ENCODE results near the gene ZNF423.

Gene ZNF423

DNA sequence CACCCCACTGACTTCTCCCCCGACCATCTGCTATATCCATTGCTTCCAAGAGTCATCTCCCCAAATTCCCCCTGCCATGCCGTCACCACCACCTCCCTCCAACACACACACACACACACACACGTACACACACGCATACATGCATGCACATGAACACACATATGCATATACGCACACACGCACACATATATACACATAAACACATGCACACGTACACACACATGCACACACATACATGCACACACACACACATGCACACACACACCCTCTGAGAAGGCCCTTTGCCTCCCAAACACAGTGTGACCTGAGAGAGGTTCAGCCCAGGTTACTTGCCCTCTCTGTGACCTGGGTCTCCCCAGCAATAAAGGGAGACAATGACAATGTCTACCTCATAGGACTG is 95.1 kb downstream of the ZNF423 start:
- DNase-seq: no peak
- H3K4me3 Mint-ChIP-seq: no peak overlapping the region
- H3K4me1 Mint-ChIP-seq: peaks cover 62% of the 10 kb centered on the region
- H3K9me3 Mint-ChIP-seq: no peaks in the 10 kb centered on the region
- H3K36me3 Mint-ChIP-seq (ENCODE audit: low read depth): peaks cover 9% of the 10 kb centered on the region
- TF ChIP-seq, protein P1, sequence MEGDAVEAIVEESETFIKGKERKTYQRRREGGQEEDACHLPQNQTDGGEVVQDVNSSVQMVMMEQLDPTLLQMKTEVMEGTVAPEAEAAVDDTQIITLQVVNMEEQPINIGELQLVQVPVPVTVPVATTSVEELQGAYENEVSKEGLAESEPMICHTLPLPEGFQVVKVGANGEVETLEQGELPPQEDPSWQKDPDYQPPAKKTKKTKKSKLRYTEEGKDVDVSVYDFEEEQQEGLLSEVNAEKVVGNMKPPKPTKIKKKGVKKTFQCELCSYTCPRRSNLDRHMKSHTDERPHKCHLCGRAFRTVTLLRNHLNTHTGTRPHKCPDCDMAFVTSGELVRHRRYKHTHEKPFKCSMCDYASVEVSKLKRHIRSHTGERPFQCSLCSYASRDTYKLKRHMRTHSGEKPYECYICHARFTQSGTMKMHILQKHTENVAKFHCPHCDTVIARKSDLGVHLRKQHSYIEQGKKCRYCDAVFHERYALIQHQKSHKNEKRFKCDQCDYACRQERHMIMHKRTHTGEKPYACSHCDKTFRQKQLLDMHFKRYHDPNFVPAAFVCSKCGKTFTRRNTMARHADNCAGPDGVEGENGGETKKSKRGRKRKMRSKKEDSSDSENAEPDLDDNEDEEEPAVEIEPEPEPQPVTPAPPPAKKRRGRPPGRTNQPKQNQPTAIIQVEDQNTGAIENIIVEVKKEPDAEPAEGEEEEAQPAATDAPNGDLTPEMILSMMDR (IDR thresholded peaks at IDR 0.05): no peak
- no peaks in the 10 kb centered on the region for H3K27me3 Mint-ChIP-seq (ENCODE audit: low read depth, poor library complexity)
- H3K27ac Mint-ChIP-seq: no peak overlapping the region

DNA sequence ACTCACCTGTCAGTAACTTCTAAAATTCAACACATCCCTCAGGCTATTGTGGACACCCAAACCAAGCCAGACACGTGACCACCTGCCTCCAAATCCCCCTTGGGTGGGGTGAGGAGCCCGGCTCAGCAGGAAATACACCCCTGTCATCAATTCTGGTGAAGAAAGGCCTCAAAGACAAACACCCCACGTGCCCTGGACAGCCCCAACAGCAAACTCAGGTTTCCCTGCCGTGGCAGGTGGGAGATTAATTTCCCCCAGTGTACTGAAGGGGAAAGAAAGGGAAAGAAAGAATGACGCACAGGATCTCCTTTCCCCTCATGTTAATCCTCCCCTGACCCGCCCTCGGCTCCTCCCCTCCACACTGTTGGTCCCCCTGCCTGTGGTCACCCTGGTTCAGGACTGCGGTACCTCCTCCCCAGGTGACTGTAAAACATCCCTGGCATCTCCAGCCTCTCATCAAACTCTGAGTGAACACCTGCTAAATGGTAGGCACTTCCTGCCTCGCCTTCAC is 98.3 kb downstream of the ZNF423 start:
- Mint-ChIP-seq H3K27ac (peak overlapping the region; percentile 42), H3K36me3 (ENCODE audit: low read depth) (no peaks in the 10 kb centered on the region), H3K9me3 (no peaks in the 10 kb centered on the region), H3K27me3 (ENCODE audit: low read depth, poor library complexity) (peaks cover 6% of the 10 kb centered on the region), H3K4me3 (no peak overlapping the region), H3K4me1 (peaks cover 73% of the 10 kb centered on the region)
- TF ChIP-seq, protein P1 (IDR thresholded peaks at IDR 0.05): no peak
- peak; percentile 54 for DNase-seq

GRCh38 chr16:49756775-49757558 is 98.9 kb downstream of the ZNF423 start:
- Mint-ChIP-seq H3K9me3 (no peaks in the 10 kb centered on the region), H3K4me1 (peaks cover 73% of the 10 kb centered on the region), H3K27me3 (ENCODE audit: low read depth, poor library complexity) (peaks cover 6% of the 10 kb centered on the region), H3K27ac (peak overlapping the region; percentile 47), H3K4me3 (no peak overlapping the region), H3K36me3 (ENCODE audit: low read depth) (no peaks in the 10 kb centered on the region)
- DNase-seq: no peak
- TF ChIP-seq, protein P1 (IDR thresholded peaks at IDR 0.05): no peak

DNA sequence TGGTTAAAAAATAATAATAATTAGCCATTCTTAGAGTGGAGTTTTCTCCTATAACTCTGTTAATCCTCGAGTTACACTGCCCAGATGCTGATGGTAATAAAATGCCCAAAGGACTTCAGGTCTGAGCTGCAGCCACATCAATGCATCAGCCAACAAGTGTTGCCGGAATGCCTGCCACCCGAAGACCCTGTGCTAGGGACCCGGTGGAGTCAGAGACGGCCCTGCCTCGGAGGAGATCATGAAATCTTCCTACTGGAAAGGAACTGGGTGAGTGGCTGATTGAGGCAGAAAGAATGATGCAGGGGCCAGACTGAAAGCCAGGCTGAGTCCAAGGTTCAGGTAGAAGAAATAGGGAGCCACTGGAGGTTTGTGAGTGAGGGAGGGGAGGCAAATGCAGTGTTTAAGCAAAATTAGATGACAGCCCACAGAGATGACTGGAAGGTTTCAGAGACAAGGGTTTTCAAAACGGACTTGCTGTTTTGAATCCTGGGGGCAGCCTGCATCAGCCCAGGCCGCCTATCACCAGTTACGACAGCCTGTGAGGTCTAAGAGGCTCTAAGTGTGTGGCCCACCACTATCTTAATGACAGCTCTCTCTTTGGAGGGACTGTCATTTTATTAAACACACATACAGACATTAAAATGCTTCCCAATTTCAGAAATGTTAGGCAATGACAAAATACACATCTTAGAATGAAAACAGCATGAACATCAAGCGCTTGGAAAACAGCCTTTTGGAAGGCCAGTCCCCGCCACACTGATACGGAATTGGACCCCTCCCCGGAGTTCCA is 100.0 kb downstream of the ZNF423 start:
- H3K4me3 Mint-ChIP-seq: peak overlapping the region; percentile 75
- no peak for DNase-seq
- H3K4me1 Mint-ChIP-seq: peaks cover 75% of the 10 kb centered on the region
- TF ChIP-seq, protein P1 (IDR thresholded peaks at IDR 0.05): no peak
- H3K27me3 Mint-ChIP-seq (ENCODE audit: low read depth, poor library complexity): peaks cover 6% of the 10 kb centered on the region
- peak overlapping the region; percentile 68 for H3K27ac Mint-ChIP-seq
- H3K36me3 Mint-ChIP-seq (ENCODE audit: low read depth): no peaks in the 10 kb centered on the region
- no peaks in the 10 kb centered on the region for H3K9me3 Mint-ChIP-seq

DNA sequence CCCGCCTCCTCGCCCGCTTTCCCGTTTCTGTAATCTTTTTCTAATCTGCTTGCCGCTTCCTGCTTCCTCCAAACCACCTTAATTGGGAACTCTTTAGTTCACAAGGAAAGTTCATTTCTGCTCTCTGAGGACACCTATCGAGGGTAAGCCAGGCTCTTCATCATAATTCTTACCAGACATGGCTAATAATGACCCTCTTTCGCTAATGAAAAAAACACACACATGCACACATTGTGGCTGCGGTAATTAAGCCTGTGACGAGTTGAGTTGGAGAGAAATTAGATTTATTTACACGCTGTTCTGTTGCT is 100.6 kb downstream of the ZNF423 start:
- peak overlapping the region; percentile 75 for H3K4me3 Mint-ChIP-seq
- H3K36me3 Mint-ChIP-seq (ENCODE audit: low read depth): no peaks in the 10 kb centered on the region
- no peak for DNase-seq
- H3K27ac Mint-ChIP-seq: peak overlapping the region; percentile 6
- peaks cover 78% of the 10 kb centered on the region for H3K4me1 Mint-ChIP-seq
- TF ChIP-seq, protein P1 (IDR thresholded peaks at IDR 0.05): no peak
- H3K27me3 Mint-ChIP-seq (ENCODE audit: low read depth, poor library complexity): peaks cover 9% of the 10 kb centered on the region
- no peaks in the 10 kb centered on the region for H3K9me3 Mint-ChIP-seq

Measured in nephron progenitor cell (in vitro differentiated cells).